BJ (cell line): ENCODE measurements around the gene PELI2. TPM values are rescaled to one million over a fixed set of nuclear protein-coding genes. Genes with fewer than 3 reads are reported as not detected.

Source experiments
- CTCF ChIA-PET: fragments of 350-600 bp; formaldehyde crosslinking; extraction: SDS; loops from one replicate; lab custom pipeline; 2021; ENCODE audit warnings: antibody characterized with exemption, inconsistent platforms; lab: Yijun Ruan, JAX
- POLR2A ChIA-PET: fragments of 300-600 bp; sonication (Branson Sonifier 250); formaldehyde crosslinking; extraction: SDS; loops from one replicate; lab custom pipeline; 2021; ENCODE audit warnings: antibody characterized with exemption; lab: Charles Lee
- DNase-seq: peaks from one replicate; pipeline ENCODE4 v3.0.0-alpha.2; 2011; ENCODE audit warnings: low read depth
- H3K27me3 ChIP-seq: 2 replicates; pipeline ENCODE4 v1.6.0; 2011; ENCODE audit warnings: low read length; ENCODE audit not compliant: control insufficient read depth, insufficient read depth
- H3K36me3 ChIP-seq: 2 replicates; pipeline ENCODE4 v1.5.1; 2011; ENCODE audit warnings: low read length; ENCODE audit not compliant: control insufficient read depth, insufficient read depth
- H3K4me3 ChIP-seq: 2 replicates; pipeline ENCODE4 v1.5.1; 2011; ENCODE audit warnings: low read depth, mild to moderate bottlenecking, control low read depth, low read length
- CTCF ChIP-seq: IDR thresholded peaks from 2 replicates; pipeline ENCODE4 v1.5.1; 2011; ENCODE audit warnings: low read depth, mild to moderate bottlenecking, control low read depth, inconsistent platforms, low read length, moderate library complexity; ENCODE audit not compliant: insufficient read depth
- polyA plus RNA-seq: library from polyadenylated mRNA; depleted of rRNA; stranded (reverse); fragments of >200 nt; gene quantifications from 2 replicates; pipeline ENCODE4 v1.2.3, GENCODE V29; 2011

Gene PELI2
- polyA plus RNA-seq, 1 experiment = 10.5 TPM

DNA sequence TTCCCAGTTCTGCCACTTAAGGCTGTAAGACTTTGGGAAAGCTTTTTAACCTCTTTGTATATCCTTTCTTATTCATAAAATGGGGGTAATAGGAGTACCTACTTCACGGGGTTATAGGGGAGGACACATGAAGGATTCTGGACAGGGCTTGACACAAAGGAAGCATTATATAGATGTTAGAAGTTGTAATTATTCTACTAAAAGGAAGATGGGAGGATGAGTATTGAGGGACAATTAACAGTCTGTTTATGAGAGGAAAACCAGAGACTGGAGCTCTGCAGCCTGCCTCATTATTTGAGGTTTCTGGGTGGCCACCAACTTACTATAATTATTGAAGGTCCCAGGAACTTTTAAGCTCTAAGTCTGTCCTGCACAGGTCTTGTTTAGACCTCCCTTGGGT, 34.0 kb downstream of the PELI2 start:
- Histone ChIP-seq H3K4me3 (no peak overlapping the region), H3K36me3 (no peaks in the 10 kb centered on the region), H3K27me3 (no peaks in the 10 kb centered on the region)
- POLR2A ChIA-PET = no interaction called here
- CTCF ChIA-PET = interaction anchor here (1.4 kb wide), 1 partner anchor 188 kb away, joined by 5 read pairs; no protein-coding TSS in a partner anchor
- DNase-seq = no peak
- TF ChIP-seq CTCF = no peak

DNA sequence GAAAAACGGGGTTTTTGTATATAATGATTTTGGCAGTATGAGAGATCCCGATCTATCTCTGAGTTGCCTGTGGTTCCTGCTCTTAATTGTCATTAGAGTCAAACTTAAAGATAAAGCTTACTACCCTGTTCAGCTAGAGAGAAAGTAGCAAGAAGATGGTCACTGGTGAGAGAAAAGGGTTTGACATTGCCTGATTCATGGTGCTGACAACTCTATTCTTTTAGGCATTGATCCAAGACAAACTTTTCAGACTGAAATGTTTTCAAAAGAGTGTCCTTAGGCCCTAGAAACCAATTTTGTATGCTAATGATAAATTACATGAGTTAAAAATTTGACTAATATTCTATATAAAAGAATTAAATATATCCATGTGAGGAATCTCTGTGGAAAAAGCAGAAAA, 35.1 kb downstream of the PELI2 start:
- Histone ChIP-seq H3K27me3 (no peaks in the 10 kb centered on the region), H3K36me3 (no peaks in the 10 kb centered on the region), H3K4me3 (no peak overlapping the region)
- ChIA-PET CTCF (no interaction called here), POLR2A (no interaction called here)
- no peak for DNase-seq
- TF ChIP-seq CTCF = no peak

DNA sequence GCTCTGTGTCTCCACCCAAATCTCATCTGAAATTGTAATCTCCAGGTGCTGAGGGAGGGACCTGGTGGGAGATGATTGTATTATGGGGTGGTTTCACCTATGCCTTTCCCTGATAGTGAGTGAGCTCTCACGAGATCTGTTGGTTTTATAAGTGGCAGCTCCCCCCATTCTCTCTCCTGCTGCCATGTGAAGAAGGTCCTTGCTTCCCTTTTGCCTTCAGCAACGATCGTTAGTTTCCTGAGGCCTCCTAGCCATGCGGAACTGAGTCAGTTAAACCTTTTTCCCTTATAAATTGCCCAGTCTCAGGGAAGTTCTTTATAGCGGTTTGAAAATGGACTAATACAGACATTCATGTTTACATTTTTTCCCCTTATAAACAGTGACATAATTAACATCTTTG, 36.1 kb downstream of the PELI2 start:
- POLR2A ChIA-PET = no interaction called here
- CTCF ChIA-PET = no interaction called here
- H3K27me3 ChIP-seq = no peaks in the 10 kb centered on the region
- TF ChIP-seq CTCF = no peak
- H3K36me3 ChIP-seq = no peaks in the 10 kb centered on the region
- no peak for DNase-seq
- no peak overlapping the region for H3K4me3 ChIP-seq

DNA sequence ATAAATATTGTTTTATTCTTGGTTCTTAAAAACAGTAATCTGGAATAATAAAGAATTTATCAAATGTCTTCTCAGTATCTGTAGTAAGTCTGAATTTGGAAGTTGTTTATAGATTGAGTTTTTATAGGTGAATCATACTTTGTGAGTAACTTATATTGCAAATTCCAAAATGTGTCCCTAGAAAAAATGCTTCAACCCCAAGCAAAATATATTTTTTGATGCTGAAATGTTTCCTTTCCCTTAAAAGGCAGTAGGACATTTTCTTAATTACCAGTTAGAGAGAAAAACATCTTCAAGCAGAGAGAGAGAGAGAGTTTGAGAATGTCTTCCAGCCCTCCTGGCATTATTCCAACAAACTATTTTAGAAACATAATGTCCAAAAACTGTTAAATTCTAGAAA, 37.9 kb downstream of the PELI2 start:
- no peak overlapping the region for H3K4me3 ChIP-seq
- CTCF ChIA-PET = no interaction called here
- no peaks in the 10 kb centered on the region for H3K27me3 ChIP-seq
- TF ChIP-seq CTCF = no peak
- no peaks in the 10 kb centered on the region for H3K36me3 ChIP-seq
- POLR2A ChIA-PET = no interaction called here
- DNase-seq = no peak

DNA sequence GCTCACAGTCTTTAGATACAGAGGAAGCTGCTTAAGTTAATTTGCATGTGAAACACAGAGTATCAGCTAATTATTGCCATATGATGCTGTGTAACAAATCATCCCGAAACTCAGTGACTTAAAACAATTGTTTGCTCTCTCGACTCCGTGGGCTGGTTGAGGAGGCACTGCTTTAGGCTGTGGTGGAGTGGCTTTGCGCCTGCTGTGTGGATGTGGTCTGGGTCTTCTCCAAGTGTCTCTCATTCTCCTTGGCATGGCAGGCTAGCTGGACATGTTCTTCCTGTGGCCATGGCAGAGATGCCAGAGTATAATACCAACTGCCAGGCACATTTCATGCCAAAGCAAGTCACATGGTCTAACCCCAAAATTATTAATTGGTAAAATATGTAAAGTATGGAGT, 40.9 kb downstream of the PELI2 start:
- ChIA-PET POLR2A (no interaction called here), CTCF (no interaction called here)
- Histone ChIP-seq H3K36me3 (no peaks in the 10 kb centered on the region), H3K27me3 (no peaks in the 10 kb centered on the region), H3K4me3 (no peak overlapping the region)
- TF ChIP-seq CTCF = no peak
- DNase-seq = no peak
